ENCODE measurements around the gene COL15A1. TPM values are rescaled to one million over a fixed set of nuclear protein-coding genes. Genes with fewer than 3 reads are reported as not detected.

The COL15A1 gene
- total RNA-seq, 1 experiment from 2014 or later: 0.10 TPM

DNA sequence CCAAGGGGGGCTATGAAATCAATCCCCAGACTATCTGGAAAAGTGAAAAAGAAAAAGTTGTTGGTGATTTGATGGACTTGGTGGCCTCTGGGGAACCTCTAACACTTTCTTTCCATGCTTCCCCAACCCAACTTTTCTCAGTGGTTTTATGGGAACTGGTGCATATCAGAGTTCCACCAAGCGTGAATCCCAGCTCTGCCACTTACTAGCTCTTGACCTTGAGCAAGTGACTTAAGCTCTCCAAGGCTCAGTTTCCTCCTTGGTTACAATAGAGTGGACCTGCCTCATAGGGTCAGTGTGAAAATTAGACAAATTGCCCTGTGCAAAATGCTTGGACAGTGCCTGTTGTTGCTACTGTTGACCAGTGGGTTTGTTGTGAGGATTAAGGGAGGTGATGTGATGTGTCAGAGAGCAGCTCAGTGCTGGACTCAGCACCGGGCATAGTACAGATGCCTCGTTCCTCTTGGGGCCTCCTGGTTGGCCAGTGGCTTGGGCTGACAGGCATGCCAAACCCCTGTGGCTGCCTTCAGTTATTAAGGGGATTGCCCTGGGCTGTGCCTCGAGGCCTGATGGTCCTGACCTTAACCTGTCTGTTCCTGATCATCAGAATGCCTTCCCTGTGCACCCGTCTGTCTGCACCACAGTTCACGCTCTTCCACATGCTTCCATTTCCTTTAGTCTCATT lies 49.3 kb downstream of the COL15A1 start:
- no TSS peak for BruUV-seq (replicated peaks)
- intact Hi-C loops (cut with micrococcal nuclease; ENCODE audit: unreplicated experiment): no loop called here
- H3K4me1 ChIP-seq (ENCODE audit: control insufficient read depth, insufficient read depth, low read length): no peaks in the 10 kb centered on the region
- no peak for DNase-seq (ENCODE audit: low read depth, low spot score)
- H3K9me3 ChIP-seq (ENCODE audit: control insufficient read depth, insufficient read depth, low read depth, low read length): no peaks in the 10 kb centered on the region
- CTCF ChIA-PET: no interaction called here
- no peak for TF ChIP-seq CTCF (IDR thresholded peaks at IDR 0.05)
- TF ChIP-seq, protein P1, sequence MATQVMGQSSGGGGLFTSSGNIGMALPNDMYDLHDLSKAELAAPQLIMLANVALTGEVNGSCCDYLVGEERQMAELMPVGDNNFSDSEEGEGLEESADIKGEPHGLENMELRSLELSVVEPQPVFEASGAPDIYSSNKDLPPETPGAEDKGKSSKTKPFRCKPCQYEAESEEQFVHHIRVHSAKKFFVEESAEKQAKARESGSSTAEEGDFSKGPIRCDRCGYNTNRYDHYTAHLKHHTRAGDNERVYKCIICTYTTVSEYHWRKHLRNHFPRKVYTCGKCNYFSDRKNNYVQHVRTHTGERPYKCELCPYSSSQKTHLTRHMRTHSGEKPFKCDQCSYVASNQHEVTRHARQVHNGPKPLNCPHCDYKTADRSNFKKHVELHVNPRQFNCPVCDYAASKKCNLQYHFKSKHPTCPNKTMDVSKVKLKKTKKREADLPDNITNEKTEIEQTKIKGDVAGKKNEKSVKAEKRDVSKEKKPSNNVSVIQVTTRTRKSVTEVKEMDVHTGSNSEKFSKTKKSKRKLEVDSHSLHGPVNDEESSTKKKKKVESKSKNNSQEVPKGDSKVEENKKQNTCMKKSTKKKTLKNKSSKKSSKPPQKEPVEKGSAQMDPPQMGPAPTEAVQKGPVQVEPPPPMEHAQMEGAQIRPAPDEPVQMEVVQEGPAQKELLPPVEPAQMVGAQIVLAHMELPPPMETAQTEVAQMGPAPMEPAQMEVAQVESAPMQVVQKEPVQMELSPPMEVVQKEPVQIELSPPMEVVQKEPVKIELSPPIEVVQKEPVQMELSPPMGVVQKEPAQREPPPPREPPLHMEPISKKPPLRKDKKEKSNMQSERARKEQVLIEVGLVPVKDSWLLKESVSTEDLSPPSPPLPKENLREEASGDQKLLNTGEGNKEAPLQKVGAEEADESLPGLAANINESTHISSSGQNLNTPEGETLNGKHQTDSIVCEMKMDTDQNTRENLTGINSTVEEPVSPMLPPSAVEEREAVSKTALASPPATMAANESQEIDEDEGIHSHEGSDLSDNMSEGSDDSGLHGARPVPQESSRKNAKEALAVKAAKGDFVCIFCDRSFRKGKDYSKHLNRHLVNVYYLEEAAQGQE (IDR thresholded peaks at IDR 0.05; ENCODE audit: insufficient read depth in 1 of 2, low read depth in 2 of 2, low read length in 1 of 2): no peak
- no peak for TF ChIP-seq SIN3A (IDR thresholded peaks at IDR 0.05; ENCODE audit: borderline replicate concordance, insufficient read depth, low read depth, low read length)
- TF ChIP-seq POLR2AphosphoS5 (IDR thresholded peaks at IDR 0.05; ENCODE audit: low read depth, low read length): no peak
- TF ChIP-seq TCF7L2 (IDR thresholded peaks at IDR 0.05; ENCODE audit: low read depth, low read length): no peak
- no peak overlapping the region for H3K4me3 ChIP-seq (ENCODE audit: low read depth in 2 of 2, low read length in 2 of 2)
- no peak for ATAC-seq
- POLR2A ChIA-PET: no interaction called here
- H3K36me3 ChIP-seq (ENCODE audit: control insufficient read depth, insufficient read depth, low read length): no peaks in the 10 kb centered on the region
- in situ Hi-C loops (cut with HindIII; ENCODE audit: low pct_unique_long_range_greater_than_20kb, low sequenced_read_pairs): no loop called here
- H3K27me3 ChIP-seq (ENCODE audit: control insufficient read depth, insufficient read depth, low read length): no peaks in the 10 kb centered on the region
- H3K27ac ChIP-seq (ENCODE audit: low read length): no peak overlapping the region

- Histone ChIP-seq H3K9me3 (ENCODE audit: control insufficient read depth, insufficient read depth, low read depth, low read length) (no peaks in the 10 kb centered on the region), H3K4me1 (ENCODE audit: control insufficient read depth, insufficient read depth, low read length) (no peaks in the 10 kb centered on the region), H3K27ac (ENCODE audit: low read length) (no peak overlapping the region), H3K36me3 (ENCODE audit: control insufficient read depth, insufficient read depth, low read length) (no peaks in the 10 kb centered on the region), H3K4me3 (ENCODE audit: low read depth in 2 of 2, low read length in 2 of 2) (no peak overlapping the region), H3K27me3 (ENCODE audit: control insufficient read depth, insufficient read depth, low read length) (no peaks in the 10 kb centered on the region)
- ChIA-PET CTCF (no interaction called here), POLR2A (no interaction called here)
- in situ Hi-C loops (cut with HindIII; ENCODE audit: low pct_unique_long_range_greater_than_20kb, low sequenced_read_pairs) (no loop called here), intact Hi-C loops (cut with micrococcal nuclease; ENCODE audit: unreplicated experiment) (no loop called here)
- no peak for DNase-seq (ENCODE audit: low read depth, low spot score)
- no TSS peak for BruUV-seq (replicated peaks)
- ATAC-seq: no peak
- no peak for TF ChIP-seq CTCF (IDR thresholded peaks at IDR 0.05)
- no peak for TF ChIP-seq POLR2AphosphoS5 (IDR thresholded peaks at IDR 0.05; ENCODE audit: low read depth, low read length)
- TF ChIP-seq, protein P1 (IDR thresholded peaks at IDR 0.05; ENCODE audit: insufficient read depth in 1 of 2, low read depth in 2 of 2, low read length in 1 of 2): no peak
- TF ChIP-seq SIN3A (IDR thresholded peaks at IDR 0.05; ENCODE audit: borderline replicate concordance, insufficient read depth, low read depth, low read length): no peak
Measured at GRCh38 chr9:98993570-98993945, 49.9 kb downstream of the COL15A1 start.

Measured in Panc1 (cell line).